Endothelial cell of umbilical vein (primary cell): ENCODE results near the gene C19orf85. TPM values are rescaled to one million over a fixed set of nuclear protein-coding genes. Genes with fewer than 3 reads are reported as not detected.

ENCODE experiments used
- BruUV-seq: library from RNA; stranded (reverse); fragments of 400-500 nt; replicated peaks from 2 replicates; lab custom pipeline; 2021; lab: Mats Ljungman, UMichigan
- CTCF ChIA-PET: fragments of 300-600, 350-600 bp; sonication (Branson Sonifier 250); formaldehyde crosslinking; loops from one replicate; lab custom pipeline; 2021; ENCODE audit warnings: antibody characterized with exemption, inconsistent platforms; lab: Charles Lee
- POLR2A ChIA-PET: fragments of 300-600, 350-600 bp; sonication (Branson Sonifier 250); formaldehyde crosslinking; loops from one replicate; lab custom pipeline; 2021; ENCODE audit warnings: antibody characterized with exemption, inconsistent platforms; lab: Charles Lee
- DNase-seq: peaks from one replicate; pipeline ENCODE4 v3.0.0-alpha.2; 2011; ENCODE audit warnings: low read depth, low spot score
- FAIRE-seq: peaks from 2 replicates; lab custom pipeline; 2011; peaks lifted over from hg19 to GRCh38; lab: Jason Lieb, UNC
- H2AFZ ChIP-seq: 2 replicates; pipeline ENCODE4 v1.6.0; 2012; ENCODE audit warnings: low read depth, low read length, control low read depth, inconsistent platforms
- H3K27ac ChIP-seq: 2 replicates; pipeline ENCODE4 v1.5.1; 2011; ENCODE audit warnings: low read depth, mild to moderate bottlenecking, control low read depth, low read length, moderate library complexity; ENCODE audit not compliant: insufficient read depth
- H3K27me3 ChIP-seq, 2 experiments: 2 replicates each; pipeline versions ENCODE4 v1.6.0 to v1.6.1; 2011; ENCODE audit warnings: low read length in 2 of 2, mixed read lengths in 1 of 2; ENCODE audit not compliant: control insufficient read depth in 2 of 2, insufficient read depth in 2 of 2
- H3K36me3 ChIP-seq, 2 experiments: 2 replicates in 1 of 2; 3 replicates in 1 of 2; pipeline ENCODE4 v1.5.1; 2011; ENCODE audit warnings: low read length in 2 of 2, mild to moderate bottlenecking in 1 of 2, moderate library complexity in 1 of 2; ENCODE audit not compliant: control insufficient read depth in 2 of 2, insufficient read depth in 2 of 2; ENCODE audit errors: extremely low read depth in 1 of 2
- H3K4me1 ChIP-seq: 3 replicates; pipeline ENCODE4 v1.5.1; 2011; ENCODE audit warnings: mild to moderate bottlenecking, low read length; ENCODE audit not compliant: control insufficient read depth, insufficient read depth; ENCODE audit errors: extremely low read depth
- H3K4me2 ChIP-seq: 2 replicates; pipeline ENCODE4 v1.6.1; 2011; ENCODE audit warnings: low read length, control low read depth, mixed read lengths; ENCODE audit not compliant: insufficient read depth
- H3K4me3 ChIP-seq, 3 experiments: fragments of 200-600 bp in 1 of 3; sonication (generic), shearing (Covaris generic) in 1 of 3; replicated peaks in 1 of 3; 2 replicates each; pipeline ENCODE4 v1.5.1; 2011 to 2016; ENCODE audit warnings: control low read depth in 3 of 3, low read length in 3 of 3, mild to moderate bottlenecking in 2 of 3, inconsistent platforms in 1 of 3, low read depth in 1 of 3, moderate library complexity in 1 of 3; ENCODE audit not compliant: insufficient read depth in 1 of 3
- H3K79me2 ChIP-seq: 2 replicates; pipeline ENCODE4 v1.6.0; 2012; ENCODE audit warnings: low read length, inconsistent platforms; ENCODE audit not compliant: control insufficient read depth, insufficient read depth
- H3K9ac ChIP-seq: replicated peaks from 2 replicates; pipeline ENCODE3; 2011; ENCODE audit warnings: low read length, control low read depth; ENCODE audit not compliant: insufficient read depth; ENCODE audit errors: extremely low read depth
- H3K9me1 ChIP-seq: replicated peaks from 3 replicates; pipeline ENCODE4 v1.6.0; 2011; ENCODE audit warnings: mild to moderate bottlenecking, low read length; ENCODE audit not compliant: control insufficient read depth, insufficient read depth; ENCODE audit errors: extremely low read depth
- H3K9me3 ChIP-seq: replicated peaks from 2 replicates; pipeline ENCODE4 v1.5.1; 2012; ENCODE audit warnings: low read length, inconsistent platforms; ENCODE audit not compliant: control insufficient read depth, insufficient read depth
- H4K20me1 ChIP-seq: replicated peaks from 2 replicates; pipeline ENCODE3; 2011; ENCODE audit warnings: mild to moderate bottlenecking, low read length; ENCODE audit not compliant: control insufficient read depth, insufficient read depth; ENCODE audit errors: extremely low read depth
- CTCF ChIP-seq, 2 donors: IDR thresholded peaks; 1 replicate in 1 of 2; 2 replicates in 1 of 2; pipeline ENCODE4 v1.5.1; 2011; ENCODE audit warnings: low read length in 2 of 2, mild to moderate bottlenecking in 2 of 2, moderate library complexity in 2 of 2, control low read depth in 1 of 2, inconsistent platforms in 1 of 2, low read depth in 1 of 2; ENCODE audit not compliant: insufficient read depth in 1 of 2; ENCODE audit errors: extremely low read depth in 1 of 2
- EZH2 ChIP-seq: IDR thresholded peaks from 2 replicates; pipeline ENCODE4 v1.6.1; 2012; ENCODE audit warnings: borderline replicate concordance, low read depth, mild to moderate bottlenecking, moderate library complexity, low read length, inconsistent platforms; ENCODE audit not compliant: severe bottlenecking
- FOS ChIP-seq: IDR thresholded peaks from 2 replicates; pipeline ENCODE4 v1.6.1; 2011; ENCODE audit warnings: mild to moderate bottlenecking, low read length, moderate library complexity, borderline replicate concordance; ENCODE audit not compliant: insufficient read depth
- JUN ChIP-seq: IDR thresholded peaks from 2 replicates; pipeline ENCODE4 v1.6.1; 2011; ENCODE audit warnings: borderline replicate concordance, low read depth; ENCODE audit not compliant: insufficient read length, insufficient read depth
- POLR2A ChIP-seq: IDR thresholded peaks from 2 replicates; pipeline ENCODE4 v1.6.1; 2012; ENCODE audit warnings: low read depth, mild to moderate bottlenecking, control low read depth, low read length
- POLR2AphosphoS5 ChIP-seq: IDR thresholded peaks from 2 replicates; pipeline ENCODE4 v1.6.1; 2012; ENCODE audit warnings: low read depth, mild to moderate bottlenecking, control low read depth, low read length, moderate library complexity; ENCODE audit not compliant: insufficient read depth
- dilution Hi-C: fragments of 300-500 bp; cut with MboI; formaldehyde crosslinking; loops from one replicate; pipeline ENCODE4 v1.15.0; 2019; ENCODE audit warnings: low sequenced_read_pairs; ENCODE audit not compliant: extremely low pct_ligation_motif_present
- intact Hi-C: fragments of 100-400 bp; cut with micrococcal nuclease; formaldehyde crosslinking; loops from one replicate; pipeline ENCODE4 v1.10.0; 2022
- polyA plus RNA-seq, 4 experiments: library from polyadenylated mRNA; depleted of rRNA in 3 of 4; stranded (reverse) in 3 of 4; unstranded in 1 of 4; fragments of >200 nt; gene quantifications; 2 replicates each; pipeline versions ENCODE4 v1.2.1 to v1.2.3, GENCODE V29; 2011 to 2012; ENCODE audit warnings: missing spikeins in 1 of 4
- total RNA-seq: library from RNA; stranded (reverse); gene quantifications from 2 replicates; pipeline ENCODE4 v1.2.3, GENCODE V29; 2021

C19orf85 gene
- total and polyA plus RNA-seq, 2 donors (not counting 3 experiments of a cell fraction or from before 2014, with no cell fraction given) = not detected

- H3K36me3 ChIP-seq = no peaks in the 10 kb centered on the region
- no peak overlapping the region for H3K9ac ChIP-seq
- TF ChIP-seq POLR2AphosphoS5 (no peak), CTCF (IDR thresholded peaks at IDR 0.05; ENCODE audit: extremely low read depth in 1 of 2, insufficient read depth in 1 of 2, low read depth in 1 of 2, low read length in 2 of 2) (no peak), EZH2 (no peak), FOS (no peak), JUN (no peak), POLR2A (no peak)
- FAIRE-seq = no peak
- H2AFZ ChIP-seq = no peak overlapping the region
- H3K9me1 ChIP-seq = no peaks in the 10 kb centered on the region
- no peaks in the 10 kb centered on the region for H3K27me3 ChIP-seq
- peaks cover 2% of the 10 kb centered on the region for H3K79me2 ChIP-seq
- no peak for DNase-seq
- H3K4me1 ChIP-seq = peaks cover 30% of the 10 kb centered on the region
- no peaks in the 10 kb centered on the region for H4K20me1 ChIP-seq
- H3K27ac ChIP-seq = no peak overlapping the region
- CTCF ChIA-PET = interaction anchor here (0.7 to 6.1 kb wide), 3 partner anchors 14 to 22 kb away, joined by 3 to 91 read pairs (median 3); no protein-coding TSS in a partner anchor
- POLR2A ChIA-PET = no interaction called here
- no peaks in the 10 kb centered on the region for H3K9me3 ChIP-seq
- no peak overlapping the region for H3K4me3 ChIP-seq
- H3K4me2 ChIP-seq = no peak overlapping the region
- intact Hi-C loops = no loop called here
- BruUV-seq = no TSS peak
- dilution Hi-C loops = no loop called here
Observed at GRCh38 chr19:55489711-55490477, 25.3 kb upstream of the C19orf85 start.
